Vagina (tissue), 2 donors: ENCODE results near the gene C1orf21.

Experiments
- POLR2A ChIP-seq, 2 donors: fragments of 450-650 bp; IDR thresholded peaks; one replicate each; pipeline ENCODE4 v1.6.1; 2017; ENCODE audit warnings: antibody characterized with exemption in 2 of 2, mild to moderate bottlenecking in 2 of 2, moderate library complexity in 2 of 2
- POLR2AphosphoS5 ChIP-seq, 2 donors: sonication (generic); formaldehyde crosslinking; IDR thresholded peaks; one replicate each; pipeline ENCODE4 v1.9.0; 2017; ENCODE audit warnings: antibody characterized with exemption in 2 of 2, mild to moderate bottlenecking in 2 of 2, low read depth in 1 of 2; ENCODE audit not compliant: insufficient read depth in 1 of 2
- TF ChIP-seq, protein P1 (sequence below), 3 experiments: fragments of 450-650 bp in 2 of 3; fragments of 200-600 bp in 1 of 3; sonication (generic) in 1 of 3; IDR thresholded peaks; one replicate each; pipeline ENCODE4 v1.5.1; 2017 to 2019; ENCODE audit warnings: antibody characterized with exemption in 3 of 3, mild to moderate bottlenecking in 2 of 3, moderate library complexity in 2 of 3

DNA sequence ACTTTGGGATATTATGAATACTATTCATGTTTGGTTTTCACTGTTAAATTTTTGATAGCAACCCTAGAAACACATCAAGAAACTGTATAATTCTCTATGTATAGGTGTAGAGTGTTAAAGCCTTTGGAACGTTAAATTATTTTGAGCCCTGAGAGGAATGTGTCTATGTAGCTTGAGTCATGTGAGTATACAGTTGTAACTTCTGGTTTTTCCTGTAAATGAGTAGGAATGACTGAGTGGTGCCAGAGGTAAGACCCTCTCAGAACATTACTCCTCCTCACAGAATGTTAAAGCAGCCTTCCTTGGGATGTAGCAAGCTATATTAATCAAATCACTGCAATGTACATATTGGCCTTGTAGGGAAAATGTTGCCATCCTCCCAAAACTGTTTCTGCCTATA lies 69.0 kb downstream of the C1orf21 start:
- TF ChIP-seq POLR2AphosphoS5 (IDR thresholded peaks at IDR 0.05; ENCODE audit: insufficient read depth in 1 of 2, low read depth in 1 of 2), result no peak
- TF ChIP-seq POLR2A (IDR thresholded peaks at IDR 0.05), result no peak
- TF ChIP-seq, protein P1, sequence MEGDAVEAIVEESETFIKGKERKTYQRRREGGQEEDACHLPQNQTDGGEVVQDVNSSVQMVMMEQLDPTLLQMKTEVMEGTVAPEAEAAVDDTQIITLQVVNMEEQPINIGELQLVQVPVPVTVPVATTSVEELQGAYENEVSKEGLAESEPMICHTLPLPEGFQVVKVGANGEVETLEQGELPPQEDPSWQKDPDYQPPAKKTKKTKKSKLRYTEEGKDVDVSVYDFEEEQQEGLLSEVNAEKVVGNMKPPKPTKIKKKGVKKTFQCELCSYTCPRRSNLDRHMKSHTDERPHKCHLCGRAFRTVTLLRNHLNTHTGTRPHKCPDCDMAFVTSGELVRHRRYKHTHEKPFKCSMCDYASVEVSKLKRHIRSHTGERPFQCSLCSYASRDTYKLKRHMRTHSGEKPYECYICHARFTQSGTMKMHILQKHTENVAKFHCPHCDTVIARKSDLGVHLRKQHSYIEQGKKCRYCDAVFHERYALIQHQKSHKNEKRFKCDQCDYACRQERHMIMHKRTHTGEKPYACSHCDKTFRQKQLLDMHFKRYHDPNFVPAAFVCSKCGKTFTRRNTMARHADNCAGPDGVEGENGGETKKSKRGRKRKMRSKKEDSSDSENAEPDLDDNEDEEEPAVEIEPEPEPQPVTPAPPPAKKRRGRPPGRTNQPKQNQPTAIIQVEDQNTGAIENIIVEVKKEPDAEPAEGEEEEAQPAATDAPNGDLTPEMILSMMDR (IDR thresholded peaks at IDR 0.05), result no peak
